ENCODE measurements around the gene TAF11L2.
A peak's percentile ranks its signal among the peaks of the same experiment; 100 is the strongest.
"Not testable (repeated sequence)": the region's sequence is repeated elsewhere in the genome, so short reads cannot be mapped to it uniquely, and the experiment has no call there.

The TAF11L2 gene

DNA sequence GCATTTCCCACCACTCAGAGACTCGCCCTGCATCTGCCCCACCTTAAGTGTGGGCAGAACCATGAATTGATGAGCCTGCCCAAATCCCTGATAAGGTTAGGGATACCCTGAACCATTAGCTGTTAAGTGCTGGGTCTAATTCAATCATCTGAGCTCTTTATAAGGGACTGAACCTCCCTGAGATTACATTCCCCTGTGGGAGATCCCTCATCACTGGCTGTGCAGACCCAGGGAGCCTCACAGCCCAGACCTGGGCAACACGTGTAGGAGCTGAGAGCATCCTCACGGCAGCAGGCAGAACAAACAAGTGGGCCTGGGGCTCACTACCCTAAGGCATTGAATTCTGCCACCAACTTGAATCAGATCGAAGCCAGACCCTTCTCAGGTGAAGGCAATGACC lies 585 bp upstream of the TAF11L2 start:
- Mint-ChIP-seq H3K27ac (no peak overlapping the region), H3K4me1 (no peaks in the 10 kb centered on the region), H3K27me3 (no peaks in the 10 kb centered on the region), H3K4me3 (no peak overlapping the region), H3K9me3 (peaks cover 10 to 18% of the 10 kb centered on the region in 2 donors)
- ATAC-seq, result no peak
- DNase-seq, result no peak

DNA sequence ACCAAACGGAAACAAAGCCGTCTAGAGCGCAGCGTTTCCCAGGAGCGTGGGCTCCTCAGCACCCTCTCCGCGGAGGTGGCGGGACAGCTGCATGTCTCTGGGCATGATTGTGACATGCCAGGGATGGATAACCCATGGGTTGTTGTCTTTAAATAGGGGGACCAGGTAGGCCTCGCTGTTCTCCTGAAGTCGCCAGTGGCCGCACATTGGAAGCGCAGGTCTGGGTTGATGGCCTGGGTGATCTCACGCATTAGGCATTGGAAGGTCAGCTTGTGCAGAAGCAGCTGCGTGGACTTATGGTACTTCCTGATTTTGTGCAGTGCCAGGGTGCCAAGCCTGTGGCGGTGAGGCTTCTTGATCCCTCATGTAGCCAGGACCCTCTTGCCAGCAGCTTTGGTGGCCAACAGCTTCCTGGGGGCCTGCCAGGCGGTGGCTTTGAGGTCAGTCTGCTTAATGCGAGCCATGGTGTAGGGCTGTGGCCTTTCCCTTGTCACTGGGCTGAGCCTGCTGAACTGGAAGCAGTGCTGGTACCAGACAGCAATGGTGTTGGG lies 13.8 kb downstream of the TAF11L2 start:
- ATAC-seq, result no peak
- no peaks in the 10 kb centered on the region for H3K27me3 Mint-ChIP-seq
- DNase-seq, result no peak
- no peak overlapping the region for H3K27ac Mint-ChIP-seq
- H3K4me3 Mint-ChIP-seq, result no peak overlapping the region
- peaks cover 0 to 6% of the 10 kb centered on the region in 2 donors for H3K9me3 Mint-ChIP-seq
- H3K4me1 Mint-ChIP-seq, result no peaks in the 10 kb centered on the region

DNA sequence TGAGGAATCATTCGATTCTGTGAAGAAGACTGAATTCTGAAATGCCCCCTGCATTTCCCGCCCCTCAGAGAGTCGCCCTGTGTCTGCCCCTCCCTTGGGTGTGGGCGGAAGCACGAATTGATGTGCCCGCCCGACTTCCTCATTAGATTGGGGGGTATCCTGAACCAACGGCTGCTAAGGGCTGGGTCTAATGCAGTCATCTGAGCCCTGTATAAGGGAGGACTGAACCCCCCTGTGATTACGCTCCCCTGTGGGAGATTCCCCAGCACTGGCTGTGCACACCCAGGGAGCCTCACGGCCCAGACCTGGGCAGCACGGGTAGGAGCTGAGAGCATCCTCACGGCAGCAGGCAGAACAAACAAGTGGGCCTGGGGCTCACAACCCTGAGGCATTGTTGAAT lies 19.5 kb downstream of the TAF11L2 start:
- peak in 1 of 2 donors; percentile 14 for DNase-seq
- not testable (repeated sequence) for ATAC-seq, H3K4me3 Mint-ChIP-seq, H3K27me3 Mint-ChIP-seq, H3K27ac Mint-ChIP-seq, H3K4me1 Mint-ChIP-seq, H3K9me3 Mint-ChIP-seq

DNA sequence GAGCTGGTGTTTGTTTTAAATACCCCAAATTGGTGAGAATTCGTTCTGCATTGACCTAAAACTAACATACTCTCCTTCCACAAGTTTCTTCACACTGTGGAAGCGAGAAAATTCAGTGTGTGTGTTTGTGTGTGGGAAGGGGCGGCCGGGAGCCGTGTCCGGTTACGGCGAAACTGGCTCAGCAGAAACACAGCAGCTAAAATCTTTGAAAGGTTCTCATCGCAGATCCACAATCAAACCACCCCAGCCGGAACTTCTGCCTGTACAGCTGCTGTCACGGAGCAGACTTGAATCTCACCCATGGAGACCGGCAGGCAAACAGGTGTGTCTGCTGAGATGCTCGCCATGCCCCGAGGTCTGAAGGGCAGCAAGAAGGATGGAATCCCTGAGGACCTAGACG lies 20.0 kb downstream of the TAF11L2 start, which contains the start of gene TAF11L3:
TSS of gene TAF11L3 (plus strand) at position 301 of the 400 bp plus-strand sequence.
- ATAC-seq, DNase-seq, H3K4me3 Mint-ChIP-seq, H3K27me3 Mint-ChIP-seq, H3K9me3 Mint-ChIP-seq, H3K4me1 Mint-ChIP-seq, H3K27ac Mint-ChIP-seq: not testable (repeated sequence)

DNA sequence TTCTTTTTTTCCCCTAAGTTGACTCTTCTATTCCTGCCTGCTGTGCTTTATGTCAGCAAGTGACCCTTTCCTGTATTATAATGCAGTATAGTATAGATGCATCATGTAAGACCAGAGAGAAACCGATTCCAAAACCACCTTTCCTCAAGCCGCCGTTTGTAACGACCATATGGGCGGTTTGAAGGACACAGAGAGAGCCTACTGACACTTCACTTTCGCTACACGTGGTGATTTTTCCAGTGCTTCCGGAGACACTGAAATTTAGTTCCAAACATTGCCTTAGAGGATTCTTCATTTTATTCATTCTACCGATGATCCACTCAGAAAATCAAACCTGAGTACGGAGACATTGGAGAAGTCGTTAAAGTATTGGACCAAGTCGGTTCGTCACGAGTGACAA lies 21.5 kb downstream of the TAF11L2 start:
- H3K4me1 Mint-ChIP-seq, ATAC-seq, H3K4me3 Mint-ChIP-seq, H3K9me3 Mint-ChIP-seq, H3K27me3 Mint-ChIP-seq, DNase-seq, H3K27ac Mint-ChIP-seq: not testable (repeated sequence)

DNA sequence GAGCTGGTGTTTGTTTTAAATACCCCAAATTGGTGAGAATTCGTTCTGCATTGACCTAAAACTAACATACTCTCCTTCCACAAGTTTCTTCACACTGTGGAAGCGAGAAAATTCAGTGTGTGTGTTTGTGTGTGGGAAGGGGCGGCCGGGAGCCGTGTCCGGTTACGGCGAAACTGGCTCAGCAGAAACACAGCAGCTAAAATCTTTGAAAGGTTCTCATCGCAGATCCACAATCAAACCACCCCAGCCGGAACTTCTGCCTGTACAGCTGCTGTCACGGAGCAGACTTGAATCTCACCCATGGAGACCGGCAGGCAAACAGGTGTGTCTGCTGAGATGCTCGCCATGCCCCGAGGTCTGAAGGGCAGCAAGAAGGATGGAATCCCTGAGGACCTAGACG lies 23.5 kb downstream of the TAF11L2 start, which contains the start of gene TAF11L4:
TSS of gene TAF11L4 (plus strand) at position 301 of the 400 bp plus-strand sequence.
- H3K27me3 Mint-ChIP-seq, H3K27ac Mint-ChIP-seq, H3K4me1 Mint-ChIP-seq: not testable (repeated sequence)

DNA sequence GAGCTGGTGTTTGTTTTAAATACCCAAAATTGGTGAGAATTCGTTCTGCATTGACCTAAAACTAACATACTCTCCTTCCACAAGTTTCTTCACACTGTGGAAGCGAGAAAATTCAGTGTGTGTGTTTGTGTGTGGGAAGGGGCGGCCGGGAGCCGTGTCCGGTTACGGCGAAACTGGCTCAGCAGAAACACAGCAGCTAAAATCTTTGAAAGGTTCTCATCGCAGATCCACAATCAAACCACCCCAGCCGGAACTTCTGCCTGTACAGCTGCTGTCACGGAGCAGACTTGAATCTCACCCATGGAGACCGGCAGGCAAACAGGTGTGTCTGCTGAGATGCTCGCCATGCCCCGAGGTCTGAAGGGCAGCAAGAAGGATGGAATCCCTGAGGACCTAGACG lies 26.9 kb downstream of the TAF11L2 start, which contains the start of gene TAF11L5:
TSS of gene TAF11L5 (plus strand) at position 301 of the 400 bp plus-strand sequence.
- H3K9me3 Mint-ChIP-seq, H3K27me3 Mint-ChIP-seq, H3K4me3 Mint-ChIP-seq, ATAC-seq, DNase-seq, H3K4me1 Mint-ChIP-seq, H3K27ac Mint-ChIP-seq: not testable (repeated sequence)

More for the DNA sequence above, 23.5 kb downstream of the TAF11L2 start, which contains the start of gene TAF11L4:
- not testable (repeated sequence) for DNase-seq, H3K4me3 Mint-ChIP-seq, H3K9me3 Mint-ChIP-seq, ATAC-seq

DNA sequence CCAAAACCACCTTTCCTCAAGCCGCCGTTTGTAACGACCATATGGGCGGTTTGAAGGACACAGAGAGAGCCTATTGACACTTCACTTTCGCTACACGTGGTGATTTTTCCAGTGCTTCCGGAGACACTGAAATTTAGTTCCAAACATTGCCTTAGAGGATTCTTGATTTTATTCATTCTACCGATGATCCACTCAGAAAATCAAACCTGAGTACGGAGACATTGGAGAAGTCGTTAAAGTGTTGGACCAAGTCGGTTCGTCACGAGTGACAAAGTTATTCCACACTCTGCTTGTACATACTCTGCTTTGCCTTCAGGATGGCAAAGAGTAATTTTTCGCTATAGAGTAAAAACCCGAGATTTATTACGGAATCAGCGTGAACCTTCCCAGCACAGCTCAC lies 28.5 kb downstream of the TAF11L2 start:
- not testable (repeated sequence) for DNase-seq

DNA sequence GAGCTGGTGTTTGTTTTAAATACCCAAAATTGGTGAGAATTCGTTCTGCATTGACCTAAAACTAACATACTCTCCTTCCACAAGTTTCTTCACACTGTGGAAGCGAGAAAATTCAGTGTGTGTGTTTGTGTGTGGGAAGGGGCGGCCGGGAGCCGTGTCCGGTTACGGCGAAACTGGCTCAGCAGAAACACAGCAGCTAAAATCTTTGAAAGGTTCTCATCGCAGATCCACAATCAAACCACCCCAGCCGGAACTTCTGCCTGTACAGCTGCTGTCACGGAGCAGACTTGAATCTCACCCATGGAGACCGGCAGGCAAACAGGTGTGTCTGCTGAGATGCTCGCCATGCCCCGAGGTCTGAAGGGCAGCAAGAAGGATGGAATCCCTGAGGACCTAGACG lies 30.3 kb downstream of the TAF11L2 start, which contains the start of gene TAF11L6:
TSS of gene TAF11L6 (plus strand) at position 301 of the 400 bp plus-strand sequence.
- H3K27ac Mint-ChIP-seq, H3K27me3 Mint-ChIP-seq, H3K9me3 Mint-ChIP-seq, H3K4me3 Mint-ChIP-seq, H3K4me1 Mint-ChIP-seq, DNase-seq, ATAC-seq: not testable (repeated sequence)

More for the DNA sequence above, 28.5 kb downstream of the TAF11L2 start:
- not testable (repeated sequence) for ATAC-seq, H3K9me3 Mint-ChIP-seq, H3K4me3 Mint-ChIP-seq, H3K4me1 Mint-ChIP-seq, H3K27me3 Mint-ChIP-seq, H3K27ac Mint-ChIP-seq
